PFSK-1 (cell line): Measurements from ENCODE around the gene TLCD3B.

ENCODE experiments used
- POLR2AphosphoS5 ChIP-seq: IDR thresholded peaks from 2 replicates; pipeline ENCODE4 v1.6.1; 2012; ENCODE audit warnings: low read depth, mild to moderate bottlenecking, control low read depth, low read length, moderate library complexity
- TAF1 ChIP-seq: IDR thresholded peaks from 2 replicates; pipeline ENCODE4 v1.6.1; 2012; ENCODE audit warnings: low read length, control low read depth, borderline replicate concordance; ENCODE audit not compliant: insufficient read depth

GRCh38 chr16:30046178-30046577 lies 15.1 kb upstream of the TLCD3B start:
- TF ChIP-seq TAF1 (no peak), POLR2AphosphoS5 (no peak)
